Measurements from ENCODE around the gene WNK2.

The WNK2 gene

GRCh38 chr9:93205045-93205768, 21.3 kb downstream of the WNK2 start:
- no peaks in the 10 kb centered on the region for H3K4me1 ChIP-seq (ENCODE audit: low read length)
- no peak overlapping the region for H3K27ac ChIP-seq (ENCODE audit: low read length)
- no peaks in the 10 kb centered on the region for H3K79me2 ChIP-seq (ENCODE audit: low read length)
- H3K36me3 ChIP-seq (replicated peaks; ENCODE audit: low read depth, low read length), result no peaks in the 10 kb centered on the region
- H3K27me3 ChIP-seq (ENCODE audit: low read depth, low read length), result peaks cover 13% of the 10 kb centered on the region
- H3K4me2 ChIP-seq (ENCODE audit: low read length), result no peak overlapping the region
- H2AFZ ChIP-seq (ENCODE audit: low read depth, low read length), result no peak overlapping the region
- TF ChIP-seq CTCF (IDR thresholded peaks at IDR 0.05; ENCODE audit: low read depth, low read length) (no peak), EZH2phosphoT487 (IDR thresholded peaks at IDR 0.05; ENCODE audit: low read depth) (no peak)
- no peaks in the 10 kb centered on the region for H3K9me3 ChIP-seq (ENCODE audit: insufficient read depth, low read length)
- no peak overlapping the region for H3K9ac ChIP-seq (ENCODE audit: low read length)
- H4K20me1 ChIP-seq (ENCODE audit: insufficient read depth, low read length), result no peaks in the 10 kb centered on the region
- H3K4me3 ChIP-seq (ENCODE audit: low read length), result no peak overlapping the region

- Histone ChIP-seq H3K27me3 (ENCODE audit: low read depth, low read length) (peaks cover 13% of the 10 kb centered on the region), H2AFZ (ENCODE audit: low read depth, low read length) (no peak overlapping the region), H3K9me3 (ENCODE audit: insufficient read depth, low read length) (no peaks in the 10 kb centered on the region), H3K4me3 (ENCODE audit: low read length) (no peak overlapping the region), H3K79me2 (ENCODE audit: low read length) (no peaks in the 10 kb centered on the region), H3K36me3 (replicated peaks; ENCODE audit: low read depth, low read length) (no peaks in the 10 kb centered on the region), H3K9ac (ENCODE audit: low read length) (no peak overlapping the region), H3K27ac (ENCODE audit: low read length) (no peak overlapping the region), H4K20me1 (ENCODE audit: insufficient read depth, low read length) (no peaks in the 10 kb centered on the region), H3K4me2 (ENCODE audit: low read length) (no peak overlapping the region), H3K4me1 (ENCODE audit: low read length) (no peaks in the 10 kb centered on the region)
- TF ChIP-seq EZH2phosphoT487 (IDR thresholded peaks at IDR 0.05; ENCODE audit: low read depth) (no peak), CTCF (IDR thresholded peaks at IDR 0.05; ENCODE audit: low read depth, low read length) (no peak)
Measured at GRCh38 chr9:93205896-93206575, 22.1 kb downstream of the WNK2 start.

DNA sequence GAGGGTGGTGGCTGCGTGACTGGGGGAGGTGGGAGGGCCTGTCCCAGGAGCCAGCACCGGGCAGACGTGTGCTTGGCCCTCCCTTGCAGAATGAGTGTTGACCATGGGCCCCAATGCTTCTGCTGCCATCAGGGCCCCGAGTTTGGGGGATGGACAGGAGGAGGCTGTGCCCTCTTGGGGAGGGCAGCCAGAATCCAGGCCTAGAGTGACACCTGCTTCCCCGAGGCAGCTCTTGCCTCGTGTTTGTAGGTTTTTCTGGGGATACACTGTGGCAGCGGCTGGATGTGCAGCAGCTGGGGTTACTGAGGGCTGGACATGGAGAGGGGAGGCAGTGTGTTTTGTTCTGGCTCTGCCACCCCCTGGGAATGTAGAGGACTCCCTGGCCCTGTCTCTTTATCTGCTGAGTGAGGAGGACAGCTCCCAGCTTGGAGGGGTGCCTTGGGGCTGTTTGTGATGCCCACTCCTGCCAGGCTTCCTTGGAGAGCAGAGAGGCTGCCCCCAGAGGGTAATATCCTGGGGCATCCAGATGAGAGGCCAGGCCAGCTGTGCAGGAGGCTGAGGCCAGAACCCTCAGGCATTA, 22.7 kb downstream of the WNK2 start:
- Histone ChIP-seq H3K79me2 (ENCODE audit: low read length) (no peaks in the 10 kb centered on the region), H3K4me1 (ENCODE audit: low read length) (no peaks in the 10 kb centered on the region), H2AFZ (ENCODE audit: low read depth, low read length) (no peak overlapping the region), H3K4me2 (ENCODE audit: low read length) (no peak overlapping the region), H3K27me3 (ENCODE audit: low read depth, low read length) (peaks cover 13% of the 10 kb centered on the region), H3K9me3 (ENCODE audit: insufficient read depth, low read length) (no peaks in the 10 kb centered on the region), H4K20me1 (ENCODE audit: insufficient read depth, low read length) (no peaks in the 10 kb centered on the region), H3K9ac (ENCODE audit: low read length) (no peak overlapping the region), H3K27ac (ENCODE audit: low read length) (no peak overlapping the region), H3K36me3 (replicated peaks; ENCODE audit: low read depth, low read length) (no peaks in the 10 kb centered on the region), H3K4me3 (ENCODE audit: low read length) (no peak overlapping the region)
- no peak for TF ChIP-seq CTCF (IDR thresholded peaks at IDR 0.05; ENCODE audit: low read depth, low read length)
- no peak for TF ChIP-seq EZH2phosphoT487 (IDR thresholded peaks at IDR 0.05; ENCODE audit: low read depth)

DNA sequence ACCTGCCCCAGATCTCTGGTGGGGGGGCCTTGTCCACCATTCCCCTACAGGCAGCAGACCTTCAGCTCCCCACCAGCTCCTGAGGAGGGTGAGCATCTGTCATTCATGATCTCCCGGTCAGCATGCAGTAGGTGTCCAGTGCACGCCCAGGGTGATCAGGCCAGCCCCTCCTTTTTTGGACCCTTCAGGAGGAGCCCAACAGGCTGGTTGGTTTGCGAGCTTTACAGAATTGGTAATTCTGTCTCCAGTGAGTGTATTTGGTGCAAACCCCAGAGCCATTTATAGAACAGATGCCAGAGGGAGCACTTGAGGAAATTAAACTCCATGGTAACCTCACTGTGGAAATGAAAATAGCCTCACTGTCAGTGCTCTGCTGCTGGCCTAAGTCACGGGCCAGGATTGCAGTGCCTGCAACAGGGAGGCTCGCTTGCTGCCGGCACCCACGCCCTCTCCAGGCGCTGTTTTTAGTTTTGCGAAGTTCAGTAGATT, 23.4 kb downstream of the WNK2 start:
- H3K9me3 ChIP-seq (ENCODE audit: insufficient read depth, low read length), result no peaks in the 10 kb centered on the region
- TF ChIP-seq EZH2phosphoT487 (IDR thresholded peaks at IDR 0.05; ENCODE audit: low read depth), result no peak
- TF ChIP-seq CTCF (IDR thresholded peaks at IDR 0.05; ENCODE audit: low read depth, low read length), result no peak
- no peaks in the 10 kb centered on the region for H3K36me3 ChIP-seq (replicated peaks; ENCODE audit: low read depth, low read length)
- peaks cover 13% of the 10 kb centered on the region for H3K27me3 ChIP-seq (ENCODE audit: low read depth, low read length)
- no peak overlapping the region for H3K27ac ChIP-seq (ENCODE audit: low read length)
- no peaks in the 10 kb centered on the region for H3K4me1 ChIP-seq (ENCODE audit: low read length)
- no peak overlapping the region for H3K9ac ChIP-seq (ENCODE audit: low read length)
- H3K79me2 ChIP-seq (ENCODE audit: low read length), result no peaks in the 10 kb centered on the region
- H4K20me1 ChIP-seq (ENCODE audit: insufficient read depth, low read length), result no peaks in the 10 kb centered on the region
- no peak overlapping the region for H3K4me2 ChIP-seq (ENCODE audit: low read length)
- H2AFZ ChIP-seq (ENCODE audit: low read depth, low read length), result no peak overlapping the region
- H3K4me3 ChIP-seq (ENCODE audit: low read length), result no peak overlapping the region

All from OCI-LY3 (cell line).